Measurements from ENCODE around the gene GP1BB. TPM values are rescaled to one million over a fixed set of nuclear protein-coding genes. Genes with fewer than 3 reads are reported as not detected.

The GP1BB gene
- total and polyA plus RNA-seq, 12 donors: 0.42 to 29.8 (median 4.7) TPM; not detected in 2

- 0 to 2% (median 1%) methylated on average over 12 to 70 of the region's 70 CpGs; no CpG with 5 or more reads in 1 of the 4 donors for WGBS, 4 donors
- no peak for TF ChIP-seq POLR2A (IDR thresholded peaks at IDR 0.05)
- TF ChIP-seq, protein P1, sequence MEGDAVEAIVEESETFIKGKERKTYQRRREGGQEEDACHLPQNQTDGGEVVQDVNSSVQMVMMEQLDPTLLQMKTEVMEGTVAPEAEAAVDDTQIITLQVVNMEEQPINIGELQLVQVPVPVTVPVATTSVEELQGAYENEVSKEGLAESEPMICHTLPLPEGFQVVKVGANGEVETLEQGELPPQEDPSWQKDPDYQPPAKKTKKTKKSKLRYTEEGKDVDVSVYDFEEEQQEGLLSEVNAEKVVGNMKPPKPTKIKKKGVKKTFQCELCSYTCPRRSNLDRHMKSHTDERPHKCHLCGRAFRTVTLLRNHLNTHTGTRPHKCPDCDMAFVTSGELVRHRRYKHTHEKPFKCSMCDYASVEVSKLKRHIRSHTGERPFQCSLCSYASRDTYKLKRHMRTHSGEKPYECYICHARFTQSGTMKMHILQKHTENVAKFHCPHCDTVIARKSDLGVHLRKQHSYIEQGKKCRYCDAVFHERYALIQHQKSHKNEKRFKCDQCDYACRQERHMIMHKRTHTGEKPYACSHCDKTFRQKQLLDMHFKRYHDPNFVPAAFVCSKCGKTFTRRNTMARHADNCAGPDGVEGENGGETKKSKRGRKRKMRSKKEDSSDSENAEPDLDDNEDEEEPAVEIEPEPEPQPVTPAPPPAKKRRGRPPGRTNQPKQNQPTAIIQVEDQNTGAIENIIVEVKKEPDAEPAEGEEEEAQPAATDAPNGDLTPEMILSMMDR (IDR thresholded peaks at IDR 0.05): no peak
- Histone ChIP-seq H3K27me3 (no peaks in the 10 kb centered on the region), H3K4me3 (peak overlapping the region in 3 of 4 donors; percentile 54 to 71 (median 70)), H3K27ac (peak overlapping the region in 1 of 5 donors; percentile 26), H3K9me3 (replicated peaks in 1 of 3) (no peaks in the 10 kb centered on the region), H3K4me1 (replicated peaks in 1 of 2) (peaks cover 9 to 13% of the 10 kb centered on the region in 2 donors), H3K36me3 (replicated peaks in 1 of 2) (no peaks in the 10 kb centered on the region)
- DNase-seq: no peak
- intact Hi-C loops (cut with DNase I): loop anchor here in 1 of 2 donors (5.0 kb wide), 1 partner anchor 41 kb away; no protein-coding TSS in a partner anchor
Observed at GRCh38 chr22:19718456-19719049, 4.8 kb upstream of the GP1BB start.

DNA sequence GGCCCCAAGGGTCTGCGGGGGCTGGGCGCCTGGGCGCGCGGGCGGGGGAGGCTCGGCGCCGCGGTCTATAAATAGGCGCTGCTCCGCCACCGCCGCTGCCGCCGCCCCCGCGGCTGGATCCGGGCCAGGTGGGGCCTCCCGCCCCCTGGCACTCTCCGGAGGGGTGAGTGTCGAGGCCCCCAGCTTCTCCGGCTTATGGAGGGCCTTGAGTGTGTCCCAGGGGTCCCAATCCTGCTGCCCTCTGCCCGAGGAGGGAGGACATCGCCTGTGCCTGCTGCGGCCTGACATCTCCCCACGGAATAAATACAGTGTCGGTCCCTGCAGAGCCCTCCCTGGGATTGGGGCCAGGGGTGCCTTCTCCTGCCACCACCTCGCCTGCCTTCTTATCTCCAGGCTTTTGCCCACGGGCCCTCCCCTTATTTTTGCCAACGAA, 4.3 kb upstream of the GP1BB start:
- DNase-seq: no peak
- TF ChIP-seq, protein P1 (IDR thresholded peaks at IDR 0.05): no peak
- no peak for TF ChIP-seq POLR2A (IDR thresholded peaks at IDR 0.05)
- Histone ChIP-seq H3K4me3 (peak overlapping the region in 2 of 4 donors; percentile 54 to 70), H3K9me3 (replicated peaks in 1 of 3) (no peaks in the 10 kb centered on the region), H3K27me3 (no peaks in the 10 kb centered on the region), H3K4me1 (replicated peaks in 1 of 2) (peaks cover 9 to 13% of the 10 kb centered on the region in 2 donors), H3K36me3 (replicated peaks in 1 of 2) (no peaks in the 10 kb centered on the region), H3K27ac (peak overlapping the region in 1 of 5 donors; percentile 26)
- WGBS, 4 donors: 14 to 71% (median 43%) methylated on average over 4 to 31 of the region's 31 CpGs
- intact Hi-C loops (cut with DNase I): loop anchor here in 1 of 2 donors (5.0 kb wide), 1 partner anchor 42 kb away; no protein-coding TSS in a partner anchor

- Histone ChIP-seq H3K4me1 (replicated peaks in 1 of 2) (peaks cover 9 to 12% of the 10 kb centered on the region in 2 donors), H3K27ac (no peak overlapping the region), H3K4me3 (no peak overlapping the region), H3K9me3 (replicated peaks in 1 of 3) (no peaks in the 10 kb centered on the region), H3K27me3 (no peaks in the 10 kb centered on the region), H3K36me3 (replicated peaks in 1 of 2) (no peaks in the 10 kb centered on the region)
- no peak for DNase-seq
- no peak for TF ChIP-seq POLR2A (IDR thresholded peaks at IDR 0.05)
- TF ChIP-seq, protein P1 (IDR thresholded peaks at IDR 0.05): no peak
- intact Hi-C loops (cut with DNase I): loop anchor here in 1 of 2 donors (5.0 kb wide), 1 partner anchor 42 kb away; no protein-coding TSS in a partner anchor
- WGBS, 4 donors: 87 to 93% (median 89%) methylated on average over 8 to 12 of the region's 12 CpGs
Observed at GRCh38 chr22:19719488-19720021, 3.8 kb upstream of the GP1BB start.

GRCh38 chr22:19720150-19720827, 3.0 kb upstream of the GP1BB start:
- TF ChIP-seq POLR2A (IDR thresholded peaks at IDR 0.05): no peak
- TF ChIP-seq, protein P1 (IDR thresholded peaks at IDR 0.05): no peak
- WGBS, 4 donors: 92 to 96% (median 94%) methylated on average over 15 to 26 of the region's 26 CpGs

More at GRCh38 chr22:19720150-19720827, 3.0 kb upstream of the GP1BB start:
- Histone ChIP-seq H3K4me3 (no peak overlapping the region), H3K4me1 (replicated peaks in 1 of 2) (peaks cover 5 to 7% of the 10 kb centered on the region in 2 donors), H3K27me3 (no peaks in the 10 kb centered on the region), H3K9me3 (replicated peaks in 1 of 3) (no peaks in the 10 kb centered on the region), H3K36me3 (replicated peaks in 1 of 2) (no peaks in the 10 kb centered on the region), H3K27ac (no peak overlapping the region)
- DNase-seq: no peak
- intact Hi-C loops (cut with DNase I): no loop called here
